Esophagus squamous epithelium (tissue), 5 donors: ENCODE results near the gene PLXDC2. TPM values are rescaled to one million over a fixed set of nuclear protein-coding genes. Genes with fewer than 3 reads are reported as not detected.

Experiments used
- DNase-seq: peaks from one replicate; lab custom pipeline; 2025; lab: John Stamatoyannopoulos, UW
- H3K27ac ChIP-seq, 4 donors: fragments of 200-600 bp; sonication (generic); one replicate each; pipeline ENCODE4 v1.5.1; 2016 to 2019; ENCODE audit warnings: mild to moderate bottlenecking in 1 of 4
- H3K27me3 ChIP-seq, 4 donors: fragments of 200-600 bp; sonication (generic); 1 replicate in 3 of 4; 2 replicates in 1 of 4; pipeline versions ENCODE4 v1.5.1 to v1.6.0; 2017 to 2021; ENCODE audit warnings: antibody characterized with exemption in 1 of 4
- H3K36me3 ChIP-seq, 3 donors: fragments of 200-600 bp; sonication (generic); one replicate each; pipeline ENCODE4 v1.5.1; 2016 to 2019
- H3K4me1 ChIP-seq, 3 donors: fragments of 200-600 bp; sonication (generic); one replicate each; pipeline ENCODE4 v1.5.1; 2017 to 2019
- H3K4me3 ChIP-seq, 4 donors: fragments of 200-600 bp; sonication (generic); 1 replicate in 3 of 4; 2 replicates in 1 of 4; pipeline ENCODE4 v1.5.1; 2016 to 2019; ENCODE audit warnings: mild to moderate bottlenecking in 2 of 4, moderate library complexity in 1 of 4
- H3K9me3 ChIP-seq, 3 donors: fragments of 200-600 bp; sonication (generic); one replicate each; pipeline ENCODE4 v1.5.1; 2016 to 2019
- POLR2A ChIP-seq, 4 donors: fragments of 450-650 bp; IDR thresholded peaks; one replicate each; pipeline ENCODE4 v1.6.1; 2017; ENCODE audit warnings: antibody characterized with exemption in 4 of 4, mild to moderate bottlenecking in 4 of 4, moderate library complexity in 3 of 4
- WGBS, 2 donors: methylation state at CpG; one replicate each; pipeline ENCODE4 v1.1.5; 2018; 5-methylcytosine and 5-hydroxymethylcytosine counted together
- intact Hi-C: fragments of 100-400 bp; cut with DNase I; formaldehyde crosslinking; loops from one replicate; pipeline ENCODE4 v1.15.0; 2022
- total RNA-seq, 4 donors: library from RNA; depleted of rRNA; stranded (reverse); fragments of >200 nt; gene quantifications; one replicate each; pipeline ENCODE4 v1.1.0, GENCODE V29; 2016
- TF ChIP-seq, protein P1 (sequence below), 6 experiments: fragments of 450-650 bp in 4 of 6; fragments of 200-600 bp in 2 of 6; sonication (generic) in 2 of 6; IDR thresholded peaks; one replicate each; pipeline ENCODE4 v1.5.1; 2016 to 2019; ENCODE audit warnings: antibody characterized with exemption in 6 of 6, mild to moderate bottlenecking in 4 of 6, moderate library complexity in 4 of 6
- donor health status: DM: yes; HTN: yes; CAD: no.

PLXDC2 gene
- total RNA-seq, 4 donors from 2014 or later, result 22.4 to 50.4 (median 36.9) TPM

DNA sequence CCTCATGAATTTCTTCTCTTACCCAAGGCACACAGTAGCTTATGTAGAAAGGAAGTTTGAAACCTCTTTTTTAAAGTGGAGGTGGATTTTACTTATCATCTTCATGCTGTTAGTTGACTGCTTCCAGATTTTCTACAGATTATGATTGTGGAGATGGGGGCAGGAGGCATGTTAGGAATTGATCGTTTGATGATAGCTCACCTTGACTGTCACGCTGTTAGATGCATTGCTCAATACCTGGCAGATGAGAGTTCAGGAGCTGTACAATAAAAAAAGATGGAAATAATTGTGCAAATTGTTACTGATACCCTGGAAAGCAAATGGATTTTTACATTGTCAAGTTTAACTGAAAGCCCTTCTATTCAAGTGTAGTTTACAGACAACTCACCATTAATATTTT is 340.3 kb downstream of the PLXDC2 start:
- Histone ChIP-seq H3K9me3 (no peaks in the 10 kb centered on the region), H3K36me3 (no peaks in the 10 kb centered on the region), H3K27ac (no peak overlapping the region), H3K4me1 (no peaks in the 10 kb centered on the region), H3K27me3 (no peaks in the 10 kb centered on the region), H3K4me3 (no peak overlapping the region)
- 58 to 90% methylated on average over 2 of the region's 2 CpGs for WGBS, 2 donors
- TF ChIP-seq POLR2A (IDR thresholded peaks at IDR 0.05), result no peak
- TF ChIP-seq, protein P1, sequence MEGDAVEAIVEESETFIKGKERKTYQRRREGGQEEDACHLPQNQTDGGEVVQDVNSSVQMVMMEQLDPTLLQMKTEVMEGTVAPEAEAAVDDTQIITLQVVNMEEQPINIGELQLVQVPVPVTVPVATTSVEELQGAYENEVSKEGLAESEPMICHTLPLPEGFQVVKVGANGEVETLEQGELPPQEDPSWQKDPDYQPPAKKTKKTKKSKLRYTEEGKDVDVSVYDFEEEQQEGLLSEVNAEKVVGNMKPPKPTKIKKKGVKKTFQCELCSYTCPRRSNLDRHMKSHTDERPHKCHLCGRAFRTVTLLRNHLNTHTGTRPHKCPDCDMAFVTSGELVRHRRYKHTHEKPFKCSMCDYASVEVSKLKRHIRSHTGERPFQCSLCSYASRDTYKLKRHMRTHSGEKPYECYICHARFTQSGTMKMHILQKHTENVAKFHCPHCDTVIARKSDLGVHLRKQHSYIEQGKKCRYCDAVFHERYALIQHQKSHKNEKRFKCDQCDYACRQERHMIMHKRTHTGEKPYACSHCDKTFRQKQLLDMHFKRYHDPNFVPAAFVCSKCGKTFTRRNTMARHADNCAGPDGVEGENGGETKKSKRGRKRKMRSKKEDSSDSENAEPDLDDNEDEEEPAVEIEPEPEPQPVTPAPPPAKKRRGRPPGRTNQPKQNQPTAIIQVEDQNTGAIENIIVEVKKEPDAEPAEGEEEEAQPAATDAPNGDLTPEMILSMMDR (IDR thresholded peaks at IDR 0.05), result no peak
- no peak for DNase-seq
- intact Hi-C loops, result no loop called here

DNA sequence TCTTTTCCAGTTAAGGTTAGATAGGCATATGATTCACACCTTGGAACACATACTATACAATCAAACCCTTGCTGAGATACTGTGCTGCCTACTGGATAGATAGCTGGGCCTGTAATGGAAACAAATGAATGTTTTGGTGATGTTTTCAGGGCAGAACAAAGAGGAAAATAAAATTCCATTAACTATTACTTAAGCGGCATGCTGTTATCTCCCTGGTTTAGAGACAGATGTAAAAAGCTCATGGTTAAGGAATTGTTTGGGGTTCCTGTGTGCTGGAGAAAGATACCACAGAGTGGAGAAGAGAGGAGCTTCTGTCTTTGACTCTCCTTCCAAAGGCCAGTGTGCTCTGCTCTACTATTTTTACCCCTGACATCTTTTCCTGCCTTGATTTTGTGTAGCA is 341.1 kb downstream of the PLXDC2 start:
- TF ChIP-seq POLR2A (IDR thresholded peaks at IDR 0.05), result no peak
- TF ChIP-seq, protein P1 (IDR thresholded peaks at IDR 0.05), result no peak
- intact Hi-C loops, result no loop called here
- Histone ChIP-seq H3K27me3 (no peaks in the 10 kb centered on the region), H3K9me3 (no peaks in the 10 kb centered on the region), H3K4me3 (no peak overlapping the region), H3K27ac (no peak overlapping the region), H3K4me1 (no peaks in the 10 kb centered on the region), H3K36me3 (no peaks in the 10 kb centered on the region)
- 91 to 94% methylated on average over 1 of the region's 1 CpG for WGBS, 2 donors
- no peak for DNase-seq

DNA sequence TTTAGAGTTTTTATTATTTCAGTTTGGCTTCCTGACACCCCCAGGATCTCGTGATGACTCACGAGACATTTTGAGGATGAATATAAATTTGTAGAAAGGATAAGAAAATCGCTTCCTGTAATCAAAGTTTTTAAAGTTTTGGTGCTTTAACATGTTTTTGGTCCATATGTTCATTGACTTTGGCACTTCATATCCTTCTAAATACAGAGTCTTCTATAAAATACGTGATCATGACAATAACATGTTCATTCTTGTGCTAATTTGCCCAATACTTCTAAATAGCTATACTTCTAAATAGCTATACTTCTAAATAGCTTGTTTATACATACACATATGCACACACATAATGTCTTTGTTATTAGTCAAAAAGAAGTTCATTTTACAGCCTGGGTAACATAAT is 341.9 kb downstream of the PLXDC2 start:
- H3K27ac ChIP-seq, result no peak overlapping the region
- intact Hi-C loops, result no loop called here
- WGBS, 2 donors, result 72 to 84% methylated on average over 4 of the region's 4 CpGs
- H3K36me3 ChIP-seq, result no peaks in the 10 kb centered on the region
- H3K27me3 ChIP-seq, result no peaks in the 10 kb centered on the region
- TF ChIP-seq, protein P1 (IDR thresholded peaks at IDR 0.05), result no peak
- TF ChIP-seq POLR2A (IDR thresholded peaks at IDR 0.05), result no peak
- H3K9me3 ChIP-seq, result no peaks in the 10 kb centered on the region
- DNase-seq, result no peak
- H3K4me1 ChIP-seq, result no peaks in the 10 kb centered on the region
- no peak overlapping the region for H3K4me3 ChIP-seq

DNA sequence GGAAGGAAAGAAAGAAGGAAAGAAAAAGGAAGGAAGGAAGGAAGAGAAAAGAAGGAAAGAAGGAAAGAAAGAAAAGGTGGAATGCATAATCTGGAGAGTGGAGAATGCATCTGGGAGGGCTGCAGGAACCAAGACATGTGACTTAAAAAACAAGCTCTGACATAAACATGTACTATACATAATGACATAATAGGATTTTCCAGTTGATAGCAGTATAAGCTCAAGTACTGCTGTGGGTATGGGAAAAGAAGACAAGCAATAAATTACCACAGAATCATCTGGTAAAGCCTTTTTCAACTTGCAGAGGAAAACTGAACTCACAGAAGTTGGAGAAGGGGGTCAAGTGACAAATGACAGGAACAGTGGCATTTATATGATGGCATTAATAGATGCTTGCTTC is 345.9 kb downstream of the PLXDC2 start:
- H3K27me3 ChIP-seq, result no peaks in the 10 kb centered on the region
- no peak overlapping the region for H3K27ac ChIP-seq
- H3K4me1 ChIP-seq, result no peaks in the 10 kb centered on the region
- no peaks in the 10 kb centered on the region for H3K9me3 ChIP-seq
- no peaks in the 10 kb centered on the region for H3K36me3 ChIP-seq
- intact Hi-C loops, result no loop called here
- H3K4me3 ChIP-seq, result no peak overlapping the region
- DNase-seq, result no peak
- TF ChIP-seq, protein P1 (IDR thresholded peaks at IDR 0.05), result no peak
- TF ChIP-seq POLR2A (IDR thresholded peaks at IDR 0.05), result no peak

DNA sequence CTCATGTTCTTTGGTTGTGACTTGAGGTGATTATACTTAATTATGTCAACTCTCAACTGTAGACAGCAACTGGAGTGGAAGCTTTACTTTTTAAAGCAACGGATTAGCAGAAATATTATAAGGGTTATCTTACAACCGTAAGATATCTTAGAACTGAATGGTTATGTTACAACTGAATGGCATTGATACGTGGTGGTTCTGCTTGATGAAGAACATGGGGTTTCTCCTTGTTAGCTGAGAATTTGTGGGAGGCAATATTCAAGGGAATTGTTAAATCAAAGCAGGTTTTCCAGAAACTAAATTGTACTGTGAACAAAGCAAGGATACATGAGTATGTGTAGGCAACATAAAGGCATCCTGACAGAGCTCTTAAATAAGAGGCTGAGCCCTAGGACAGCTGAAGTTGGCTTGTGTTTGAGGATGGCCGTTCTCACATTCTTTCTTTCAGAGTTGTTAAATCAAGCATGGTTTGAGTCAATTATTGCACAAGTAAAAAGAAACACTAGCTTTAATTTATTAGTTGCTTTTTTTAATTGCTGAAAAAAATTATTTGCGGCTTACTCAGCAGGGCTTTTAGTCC is 350.0 kb downstream of the PLXDC2 start:
- WGBS, 2 donors, result 85% methylated on average over 5 of the region's 5 CpGs
- H3K27ac ChIP-seq, result no peak overlapping the region
- intact Hi-C loops, result no loop called here
- no peak for DNase-seq
- no peaks in the 10 kb centered on the region for H3K9me3 ChIP-seq
- H3K36me3 ChIP-seq, result no peaks in the 10 kb centered on the region
- H3K4me1 ChIP-seq, result no peaks in the 10 kb centered on the region
- TF ChIP-seq, protein P1 (IDR thresholded peaks at IDR 0.05), result no peak
- no peak for TF ChIP-seq POLR2A (IDR thresholded peaks at IDR 0.05)
- H3K4me3 ChIP-seq, result no peak overlapping the region
- H3K27me3 ChIP-seq, result no peaks in the 10 kb centered on the region
